ENCODE results near the gene N4BP3.
A peak's percentile ranks its signal among the peaks of the same experiment; 100 is the strongest.

N4BP3 gene

GRCh38 chr5:178103612-178104011 lies 9.7 kb upstream of the N4BP3 start:
- no peak for DNase-seq

- DNase-seq: no peak
These were observed 8.8 kb upstream of the N4BP3 start for GRCh38 chr5:178104492-178104891.

- DNase-seq: no peak
These were observed 7.2 kb upstream of the N4BP3 start for GRCh38 chr5:178106086-178106485.

GRCh38 chr5:178106556-178107239 lies 6.6 kb upstream of the N4BP3 start:
- DNase-seq: no peak

- no peak for DNase-seq
These were observed 5.5 kb upstream of the N4BP3 start for GRCh38 chr5:178107756-178108310.

- no peak for DNase-seq
These were observed 4.9 kb upstream of the N4BP3 start for GRCh38 chr5:178108446-178108845.

- no peak for DNase-seq
These were observed 4.4 kb upstream of the N4BP3 start for GRCh38 chr5:178108966-178109365.

GRCh38 chr5:178110511-178110910 lies 2.8 kb upstream of the N4BP3 start:
- no peak for DNase-seq

GRCh38 chr5:178111925-178112324 lies 1.4 kb upstream of the N4BP3 start:
- no peak for DNase-seq

GRCh38 chr5:178112545-178112944 lies 787 bp upstream of the N4BP3 start:
- no peak for DNase-seq

- no peak for DNase-seq
These were observed 551 bp downstream of the N4BP3 start for GRCh38 chr5:178113841-178114324.

GRCh38 chr5:178114325-178115135 lies 1.2 kb downstream of the N4BP3 start:
- no peak for DNase-seq

GRCh38 chr5:178115136-178115813 lies 1.9 kb downstream of the N4BP3 start:
- DNase-seq: no peak

- no peak for DNase-seq
These were observed 2.4 kb downstream of the N4BP3 start for GRCh38 chr5:178115814-178116142.

- DNase-seq: no peak
These were observed 3.0 kb downstream of the N4BP3 start for GRCh38 chr5:178116143-178116885.

GRCh38 chr5:178117923-178118701 lies 4.8 kb downstream of the N4BP3 start:
- DNase-seq: no peak

GRCh38 chr5:178119915-178120606 lies 6.7 kb downstream of the N4BP3 start:
- DNase-seq: no peak

- peak; percentile 65 for DNase-seq
These were observed 7.5 kb downstream of the N4BP3 start for GRCh38 chr5:178120607-178121357.

GRCh38 chr5:178121391-178122276 lies 8.3 kb downstream of the N4BP3 start:
- DNase-seq: no peak
